ENCODE results near the gene CIZ1. TPM values are rescaled to one million over a fixed set of nuclear protein-coding genes. Genes with fewer than 3 reads are reported as not detected.

The CIZ1 gene
- total RNA-seq, 1 donor from 2014 or later, result 150 TPM

GRCh38 chr9:128117613-128118471, 73.5 kb downstream of the CIZ1 start:
- Mint-ChIP-seq H3K9me3 (no peaks in the 10 kb centered on the region), H3K4me1 (ENCODE audit: low read depth) (peaks cover 2% of the 10 kb centered on the region), H3K27me3 (ENCODE audit: low read depth) (no peaks in the 10 kb centered on the region), H3K36me3 (ENCODE audit: low read depth) (peaks cover 19% of the 10 kb centered on the region), H3K4me3 (ENCODE audit: low read depth) (no peak overlapping the region), H3K27ac (peak overlapping the region; percentile 30)
- peak; percentile 88 for DNase-seq (ENCODE audit: low spot score)
- intact Hi-C loops (cut with micrococcal nuclease), result loop anchor here (1.0 to 2.0 kb wide), 2 partner anchors 9 to 175 kb away; partner anchors contain the start of gene PTGES2

GRCh38 chr9:128116104-128117083, 75.0 kb downstream of the CIZ1 start:
- H3K27ac Mint-ChIP-seq, result no peak overlapping the region
- DNase-seq (ENCODE audit: low spot score), result no peak
- intact Hi-C loops (cut with micrococcal nuclease), result loop anchor here (1.0 to 2.0 kb wide), 2 partner anchors 11 to 174 kb away; partner anchors contain the start of gene PTGES2
- peaks cover 15% of the 10 kb centered on the region for H3K36me3 Mint-ChIP-seq (ENCODE audit: low read depth)
- no peaks in the 10 kb centered on the region for H3K9me3 Mint-ChIP-seq
- no peaks in the 10 kb centered on the region for H3K27me3 Mint-ChIP-seq (ENCODE audit: low read depth)
- H3K4me3 Mint-ChIP-seq (ENCODE audit: low read depth), result no peak overlapping the region
- peaks cover 2% of the 10 kb centered on the region for H3K4me1 Mint-ChIP-seq (ENCODE audit: low read depth)

Other genes with a start within 250 kb of the CIZ1 start
- gene EEIG1, start 210.6 kb downstream of the CIZ1 start, total RNA-seq, result 43.8 and 53.3 TPM in 2 replicates
- 10.2 and 10.5 TPM in 2 replicates for gene NAIF1, start 124.3 kb downstream of the CIZ1 start, total RNA-seq
- gene SLC25A25, start 123.3 kb downstream of the CIZ1 start, total RNA-seq, result 11.3 and 11.9 TPM in 2 replicates
- 67.8 and 77.6 TPM in 2 replicates for gene PTGES2, start 63.8 kb downstream of the CIZ1 start, total RNA-seq
- not detected in 2 replicates for gene LCN2, start 42.1 kb downstream of the CIZ1 start, total RNA-seq
- 93.8 and 103 TPM in 2 replicates for gene BBLN, start 31.3 kb downstream of the CIZ1 start, total RNA-seq
- gene DNM1, start 11.8 kb upstream of the CIZ1 start, total RNA-seq, result 0.90 and 2.4 TPM in 2 replicates
- 44.0 and 47.9 TPM in 2 replicates for gene GOLGA2, start 84.4 kb upstream of the CIZ1 start, total RNA-seq
- gene SWI5, start 84.7 kb upstream of the CIZ1 start, total RNA-seq, result 13.5 and 13.7 TPM in 2 replicates
- 33.5 and 36.1 TPM in 2 replicates for gene TRUB2, start 130.9 kb upstream of the CIZ1 start, total RNA-seq
- gene COQ4, start 131.3 kb upstream of the CIZ1 start, total RNA-seq, result 49.6 and 52.2 TPM in 2 replicates
- 30.5 and 32.0 TPM in 2 replicates for gene SLC27A4, start 149.0 kb upstream of the CIZ1 start, total RNA-seq
- gene URM1, start 179.8 kb upstream of the CIZ1 start, total RNA-seq, result 78.6 and 78.7 TPM in 2 replicates
- gene CERCAM, start 229.3 kb upstream of the CIZ1 start, total RNA-seq, result 8.2 and 9.3 TPM in 2 replicates